Measurements from ENCODE around the gene METTL6.

DNA sequence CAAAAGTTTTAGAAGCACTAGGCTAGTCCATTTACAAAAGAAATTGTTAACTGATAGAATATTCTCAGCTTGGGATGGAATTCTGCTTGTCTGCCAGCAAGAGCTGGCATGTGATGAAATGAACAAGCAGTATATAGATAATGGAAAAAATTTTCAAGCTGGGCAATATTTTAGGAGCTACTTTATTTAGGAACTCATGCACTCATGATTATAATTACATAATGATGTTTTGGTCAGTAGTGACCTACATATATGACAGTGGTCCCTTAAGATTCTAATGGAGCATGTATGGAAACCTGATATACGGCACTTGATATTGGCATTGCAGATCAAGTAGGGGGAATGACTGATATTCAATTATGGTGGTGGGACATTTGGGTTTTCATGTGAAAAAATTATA is 6.2 kb upstream of the METTL6 start:
- TF ChIP-seq, protein P1, sequence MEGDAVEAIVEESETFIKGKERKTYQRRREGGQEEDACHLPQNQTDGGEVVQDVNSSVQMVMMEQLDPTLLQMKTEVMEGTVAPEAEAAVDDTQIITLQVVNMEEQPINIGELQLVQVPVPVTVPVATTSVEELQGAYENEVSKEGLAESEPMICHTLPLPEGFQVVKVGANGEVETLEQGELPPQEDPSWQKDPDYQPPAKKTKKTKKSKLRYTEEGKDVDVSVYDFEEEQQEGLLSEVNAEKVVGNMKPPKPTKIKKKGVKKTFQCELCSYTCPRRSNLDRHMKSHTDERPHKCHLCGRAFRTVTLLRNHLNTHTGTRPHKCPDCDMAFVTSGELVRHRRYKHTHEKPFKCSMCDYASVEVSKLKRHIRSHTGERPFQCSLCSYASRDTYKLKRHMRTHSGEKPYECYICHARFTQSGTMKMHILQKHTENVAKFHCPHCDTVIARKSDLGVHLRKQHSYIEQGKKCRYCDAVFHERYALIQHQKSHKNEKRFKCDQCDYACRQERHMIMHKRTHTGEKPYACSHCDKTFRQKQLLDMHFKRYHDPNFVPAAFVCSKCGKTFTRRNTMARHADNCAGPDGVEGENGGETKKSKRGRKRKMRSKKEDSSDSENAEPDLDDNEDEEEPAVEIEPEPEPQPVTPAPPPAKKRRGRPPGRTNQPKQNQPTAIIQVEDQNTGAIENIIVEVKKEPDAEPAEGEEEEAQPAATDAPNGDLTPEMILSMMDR (IDR thresholded peaks at IDR 0.05; ENCODE audit: low read length), result no peak
- TF ChIP-seq EZH2 (optimal IDR thresholded peaks at IDR 0.05; ENCODE audit: low read depth, low read length), result no peak
- no peak for TF ChIP-seq EZH2phosphoT487 (IDR thresholded peaks at IDR 0.05; ENCODE audit: low read length)
